ENCODE results near the gene LHPP.

The LHPP gene

DNA sequence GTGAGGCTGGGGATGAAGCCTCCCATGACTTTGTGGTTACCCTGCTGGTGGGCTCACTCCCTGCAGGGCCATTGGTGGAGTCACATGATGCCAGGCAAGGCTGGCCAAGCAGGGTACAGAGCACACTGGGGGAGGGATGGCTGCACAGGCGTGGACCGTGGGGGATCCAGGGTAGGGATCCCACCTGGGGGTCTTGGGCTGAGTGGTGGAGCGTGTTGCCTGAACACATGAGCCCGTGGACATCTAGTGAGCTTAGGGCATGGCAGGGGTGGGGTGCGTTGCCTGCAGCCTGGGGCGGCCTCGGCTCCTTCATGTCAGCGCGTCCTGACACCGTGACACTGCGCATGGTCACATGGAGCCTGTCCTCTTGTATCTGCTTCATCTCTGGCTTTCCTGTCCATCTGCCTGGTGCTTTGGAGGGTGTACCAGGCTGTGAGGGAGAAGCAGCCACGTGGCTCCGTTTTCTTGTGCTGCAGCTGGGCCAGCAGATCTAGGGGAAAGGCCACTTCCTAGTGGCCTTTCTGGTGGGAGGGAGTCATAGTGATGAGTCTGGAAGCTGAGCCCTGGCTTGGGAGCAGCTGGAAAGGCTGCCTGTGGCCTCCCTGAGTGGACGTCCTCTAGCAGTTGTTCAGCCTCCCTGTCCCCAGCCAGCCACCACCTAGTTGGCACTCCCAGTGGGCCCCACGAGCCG lies 96.2 kb downstream of the LHPP start:
- no peak overlapping the region for H3K27ac ChIP-seq
- ChIA-PET CTCF (interaction anchor here (0.6 kb wide), 1 partner anchor 25 kb away, joined by 3 read pairs; no protein-coding TSS in a partner anchor), POLR2A (ENCODE audit: low non-redundant PET) (no interaction called here)
- TF ChIP-seq, protein P1, sequence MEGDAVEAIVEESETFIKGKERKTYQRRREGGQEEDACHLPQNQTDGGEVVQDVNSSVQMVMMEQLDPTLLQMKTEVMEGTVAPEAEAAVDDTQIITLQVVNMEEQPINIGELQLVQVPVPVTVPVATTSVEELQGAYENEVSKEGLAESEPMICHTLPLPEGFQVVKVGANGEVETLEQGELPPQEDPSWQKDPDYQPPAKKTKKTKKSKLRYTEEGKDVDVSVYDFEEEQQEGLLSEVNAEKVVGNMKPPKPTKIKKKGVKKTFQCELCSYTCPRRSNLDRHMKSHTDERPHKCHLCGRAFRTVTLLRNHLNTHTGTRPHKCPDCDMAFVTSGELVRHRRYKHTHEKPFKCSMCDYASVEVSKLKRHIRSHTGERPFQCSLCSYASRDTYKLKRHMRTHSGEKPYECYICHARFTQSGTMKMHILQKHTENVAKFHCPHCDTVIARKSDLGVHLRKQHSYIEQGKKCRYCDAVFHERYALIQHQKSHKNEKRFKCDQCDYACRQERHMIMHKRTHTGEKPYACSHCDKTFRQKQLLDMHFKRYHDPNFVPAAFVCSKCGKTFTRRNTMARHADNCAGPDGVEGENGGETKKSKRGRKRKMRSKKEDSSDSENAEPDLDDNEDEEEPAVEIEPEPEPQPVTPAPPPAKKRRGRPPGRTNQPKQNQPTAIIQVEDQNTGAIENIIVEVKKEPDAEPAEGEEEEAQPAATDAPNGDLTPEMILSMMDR (conservative IDR thresholded peaks at IDR 0.05; ENCODE audit: low read depth): no peak
- no peak for DNase-seq (ENCODE audit: low spot score)

DNA sequence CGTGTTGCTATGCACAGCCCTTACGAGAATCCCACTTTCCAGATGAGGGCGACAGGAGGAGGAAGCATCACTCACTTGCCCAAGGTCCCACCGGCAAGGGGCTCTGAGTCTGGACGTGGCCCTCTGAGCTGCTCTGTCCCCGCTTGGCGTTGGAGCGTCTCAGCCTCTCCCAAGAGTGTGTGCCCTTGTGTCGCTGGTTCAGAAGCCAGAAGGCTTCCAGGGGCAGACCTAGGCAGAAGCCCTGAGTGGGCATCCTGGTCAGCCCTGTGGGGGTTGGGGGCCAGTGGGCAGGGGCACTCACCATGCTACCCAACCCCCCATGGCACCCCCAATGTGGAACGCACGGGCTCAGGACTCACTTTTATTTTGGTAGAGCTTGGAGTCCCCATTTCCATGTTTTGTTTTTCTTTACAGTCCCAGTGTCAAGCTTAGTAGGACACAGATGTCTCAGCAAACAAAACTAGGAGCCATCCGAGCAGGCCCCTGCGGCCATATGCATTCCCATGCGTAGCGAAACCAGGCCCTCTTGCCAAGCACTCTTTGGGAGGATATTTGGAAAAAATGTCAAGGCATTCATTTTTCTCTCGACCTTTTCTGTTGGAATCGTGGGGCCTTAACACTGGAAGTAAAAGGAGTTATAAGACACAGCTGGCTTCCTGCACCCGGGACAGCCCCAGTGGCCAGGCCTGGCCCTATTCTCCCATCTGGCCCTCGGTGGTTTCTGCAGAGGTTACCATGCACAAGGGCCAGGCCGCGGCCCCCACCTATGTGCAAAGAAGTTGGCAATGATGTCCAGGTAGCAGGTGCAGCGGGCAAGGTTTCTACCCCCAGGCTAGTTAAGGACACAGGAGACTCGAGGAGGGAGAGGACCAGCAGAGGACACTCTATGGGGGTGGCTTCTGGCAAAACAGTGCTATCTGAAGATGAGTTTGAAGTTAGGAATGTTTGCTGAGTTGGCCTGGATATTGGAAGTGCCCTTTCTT lies 97.0 kb downstream of the LHPP start:
- TF ChIP-seq, protein P1 (conservative IDR thresholded peaks at IDR 0.05; ENCODE audit: low read depth): no peak
- peak overlapping the region; percentile 70 for H3K27ac ChIP-seq
- POLR2A ChIA-PET (ENCODE audit: low non-redundant PET): no interaction called here
- DNase-seq (ENCODE audit: low spot score): no peak
- CTCF ChIA-PET: no interaction called here

DNA sequence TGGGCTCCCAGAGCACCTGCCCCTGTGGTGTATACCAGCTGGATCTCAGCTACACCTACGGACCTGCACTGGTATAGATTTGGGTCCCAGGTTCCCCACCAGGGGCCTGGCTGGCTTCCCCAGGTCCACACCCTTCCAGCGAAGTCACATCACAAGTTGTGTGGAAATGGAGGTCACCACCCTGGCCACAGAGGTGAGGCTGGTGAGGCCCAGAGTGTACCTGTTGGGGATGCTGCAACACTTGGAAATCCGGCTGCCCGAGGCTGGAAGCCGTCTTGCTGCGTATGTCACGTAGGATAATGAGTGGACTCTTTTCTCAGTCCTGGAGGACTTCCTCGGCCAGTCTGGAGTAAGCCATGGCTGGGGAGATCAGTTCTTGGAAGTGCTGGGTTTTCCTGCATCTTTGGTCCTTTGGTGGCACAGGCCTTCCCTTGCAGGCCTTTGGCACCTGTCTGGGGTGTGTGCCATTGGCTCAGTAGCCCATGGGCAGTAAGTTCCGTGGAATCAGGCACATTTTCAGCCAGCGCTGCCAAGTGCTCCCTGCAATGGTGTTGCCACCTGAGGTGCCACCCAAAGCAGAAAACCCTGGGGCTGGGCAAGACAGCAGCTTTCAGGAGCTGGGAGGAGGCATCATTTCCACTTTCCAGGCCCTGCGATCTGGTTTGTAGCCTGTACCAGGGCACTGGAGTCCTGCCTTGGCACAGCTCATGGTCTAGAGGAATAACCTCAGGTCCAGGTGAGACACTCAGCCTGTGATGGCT lies 97.9 kb downstream of the LHPP start:
- ChIA-PET CTCF (interaction anchor here (0.7 kb wide), 1 partner anchor 295 kb away, joined by 3 read pairs; no protein-coding TSS in a partner anchor), POLR2A (ENCODE audit: low non-redundant PET) (no interaction called here)
- H3K27ac ChIP-seq: peak overlapping the region; percentile 70
- no peak for DNase-seq (ENCODE audit: low spot score)
- TF ChIP-seq, protein P1 (conservative IDR thresholded peaks at IDR 0.05; ENCODE audit: low read depth): no peak

DNA sequence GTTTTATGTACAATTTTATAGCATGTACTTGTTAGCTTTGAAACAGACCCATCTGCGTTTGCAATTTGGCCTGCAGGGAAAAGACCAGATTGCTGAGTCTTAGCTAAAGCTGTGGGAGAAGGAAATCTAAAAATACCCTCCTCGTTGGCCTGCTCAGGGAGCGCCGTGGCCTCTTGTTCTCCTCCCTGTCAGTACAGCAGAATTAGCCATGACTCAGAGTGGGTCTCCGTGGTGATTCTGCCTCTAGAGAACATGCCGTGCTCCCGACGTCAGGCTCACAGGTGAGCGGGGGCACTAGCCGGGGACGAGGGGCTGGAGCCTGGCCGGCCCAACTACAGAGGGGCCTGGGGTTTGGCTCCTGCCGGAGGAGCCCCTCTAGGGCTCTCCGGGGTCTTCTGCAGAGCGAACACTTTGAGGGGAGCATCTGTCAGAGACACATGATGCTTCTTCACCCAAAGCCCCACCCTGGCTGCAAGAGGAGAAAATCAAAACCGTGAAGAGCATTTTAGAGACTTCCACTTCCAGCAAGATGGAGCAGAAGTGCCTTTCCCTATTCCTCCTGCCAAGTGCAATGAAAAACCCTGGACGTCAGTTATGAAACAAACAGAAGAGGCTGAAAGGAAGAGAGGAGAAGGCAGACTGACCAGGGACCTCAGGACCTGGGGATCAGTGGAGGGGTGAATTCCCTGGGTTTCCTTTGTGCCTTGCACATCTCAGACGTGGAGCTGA lies 98.9 kb downstream of the LHPP start:
- DNase-seq (ENCODE audit: low spot score): no peak
- TF ChIP-seq, protein P1 (conservative IDR thresholded peaks at IDR 0.05; ENCODE audit: low read depth): no peak
- POLR2A ChIA-PET (ENCODE audit: low non-redundant PET): no interaction called here
- CTCF ChIA-PET: interaction anchor here (0.7 kb wide), 1 partner anchor 294 kb away, joined by 3 read pairs; no protein-coding TSS in a partner anchor
- H3K27ac ChIP-seq: peak overlapping the region; percentile 70

DNA sequence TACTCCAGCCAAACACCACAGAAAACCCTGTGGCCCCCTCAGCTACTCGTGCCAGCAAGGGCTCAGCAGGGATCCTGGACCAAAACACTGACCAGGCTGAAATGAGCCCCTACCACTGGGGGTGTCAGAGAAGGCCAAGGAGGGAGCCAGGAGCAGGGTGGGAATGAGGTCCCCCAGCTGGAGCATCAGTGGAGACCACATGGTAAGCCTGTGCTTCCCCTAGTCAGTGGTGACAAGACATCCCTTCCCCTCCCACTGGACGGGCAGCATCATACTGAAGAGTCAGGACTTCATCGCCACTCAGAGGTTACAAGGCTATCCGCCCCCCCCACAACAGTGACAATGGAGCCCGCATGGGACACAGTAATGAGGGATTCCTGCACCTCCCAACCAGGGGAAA lies 99.6 kb downstream of the LHPP start:
- CTCF ChIA-PET: interaction anchor here (0.6 kb wide), 1 partner anchor 60 kb away, joined by 3 read pairs; no protein-coding TSS in a partner anchor
- TF ChIP-seq, protein P1 (conservative IDR thresholded peaks at IDR 0.05; ENCODE audit: low read depth): no peak
- DNase-seq (ENCODE audit: low spot score): no peak
- POLR2A ChIA-PET (ENCODE audit: low non-redundant PET): no interaction called here
- H3K27ac ChIP-seq: peak overlapping the region; percentile 70

Measured in RWPE1 (cell line).